Measurements from ENCODE around the gene GLYR1.

The GLYR1 gene

DNA sequence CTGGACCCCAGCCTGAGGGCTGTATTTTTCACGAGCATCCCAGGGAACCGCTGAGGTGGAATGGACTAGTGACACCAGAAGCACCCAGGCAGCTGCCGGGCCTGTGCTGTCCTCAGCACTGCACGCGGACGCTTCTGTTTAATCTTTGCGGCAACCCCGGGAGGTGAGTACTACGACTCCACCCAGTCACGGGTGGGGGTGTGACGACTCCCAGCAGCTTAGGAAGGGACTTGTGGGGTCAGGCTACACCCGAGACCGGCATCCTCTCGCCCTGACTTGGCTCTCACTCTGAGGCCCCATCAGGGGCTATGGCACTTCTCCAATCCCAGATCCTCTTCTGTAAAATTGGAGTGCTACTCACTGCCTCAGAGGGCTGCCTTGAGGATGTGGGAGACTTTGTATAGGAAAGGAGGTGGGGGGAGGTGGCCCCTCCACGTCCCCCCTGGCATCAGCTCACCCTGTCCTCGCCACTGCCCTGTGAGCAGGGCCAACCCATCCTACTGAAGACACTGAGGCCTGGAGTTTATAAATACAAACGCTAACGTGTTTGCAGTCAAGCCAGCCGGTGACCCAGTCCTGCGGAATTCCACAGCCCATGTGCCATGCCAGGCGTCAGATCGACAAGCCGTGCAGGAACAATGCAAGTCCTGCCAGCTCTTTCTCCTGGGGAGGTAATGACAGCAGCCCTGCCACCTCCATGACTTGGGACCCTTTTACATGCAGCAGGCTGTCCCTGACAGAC lies 45.4 kb upstream of the GLYR1 start:
- TF ChIP-seq CTCF (IDR thresholded peaks at IDR 0.05; ENCODE audit: insufficient read depth, low read length, poor library complexity, severe bottlenecking), result no peak
- Histone ChIP-seq H3K4me3 (replicated peaks; ENCODE audit: low read depth, low read length) (no peak overlapping the region), H3K36me3 (ENCODE audit: control insufficient read depth, insufficient read depth, low read length) (peaks cover 2% of the 10 kb centered on the region), H3K27me3 (replicated peaks; ENCODE audit: control insufficient read depth, insufficient read depth, low read length) (no peaks in the 10 kb centered on the region)
- no peak for DNase-seq (ENCODE audit: extremely low read depth, insufficient read length)

- no peak for DNase-seq (ENCODE audit: extremely low read depth, insufficient read length)
- H3K4me3 ChIP-seq (replicated peaks; ENCODE audit: low read depth, low read length), result no peak overlapping the region
- H3K27me3 ChIP-seq (replicated peaks; ENCODE audit: control insufficient read depth, insufficient read depth, low read length), result no peaks in the 10 kb centered on the region
- peaks cover 4% of the 10 kb centered on the region for H3K36me3 ChIP-seq (ENCODE audit: control insufficient read depth, insufficient read depth, low read length)
- no peak for TF ChIP-seq CTCF (IDR thresholded peaks at IDR 0.05; ENCODE audit: insufficient read depth, low read length, poor library complexity, severe bottlenecking)
Measured at GRCh38 chr16:4891886-4892216, 44.8 kb upstream of the GLYR1 start.

DNA sequence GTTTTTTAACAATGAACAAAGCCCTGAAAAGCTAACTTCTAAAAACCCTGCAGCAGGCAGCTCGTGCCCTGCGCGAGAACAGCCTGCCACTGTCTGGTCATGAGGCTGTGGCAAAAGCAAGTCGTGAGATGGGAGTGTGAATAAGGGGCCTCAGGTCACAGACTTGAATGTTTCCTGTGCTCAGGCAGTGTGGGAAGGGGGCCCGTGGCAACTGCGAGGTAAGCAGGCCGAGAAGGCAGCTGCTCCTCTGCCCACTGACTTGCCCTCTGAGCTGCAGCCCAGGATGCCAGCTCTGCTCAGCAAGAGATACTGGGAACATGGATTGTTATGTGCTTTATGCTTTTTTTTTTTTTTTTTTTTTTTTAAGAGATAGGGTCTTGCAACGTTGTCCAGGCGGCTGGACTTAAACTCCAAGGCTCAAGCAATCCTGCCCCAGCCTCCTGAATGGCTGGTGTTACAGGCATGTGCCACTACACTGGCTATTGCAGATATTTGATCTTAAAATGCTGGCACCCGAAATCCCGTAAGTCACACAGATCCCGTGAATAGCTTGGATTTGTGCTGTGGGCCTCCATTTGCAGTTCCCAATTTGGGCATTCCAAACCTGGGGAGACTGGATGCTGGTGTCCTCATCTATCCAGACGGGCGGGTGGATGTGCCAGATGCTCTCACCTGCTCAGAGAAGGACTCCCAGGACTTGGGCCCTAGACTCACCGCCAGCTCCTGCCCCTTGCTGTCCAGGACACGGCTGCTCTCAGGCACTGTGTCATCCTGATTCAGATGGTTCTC lies 44.2 kb upstream of the GLYR1 start:
- TF ChIP-seq CTCF (IDR thresholded peaks at IDR 0.05; ENCODE audit: insufficient read depth, low read length, poor library complexity, severe bottlenecking), result no peak
- Histone ChIP-seq H3K36me3 (ENCODE audit: control insufficient read depth, insufficient read depth, low read length) (peaks cover 4% of the 10 kb centered on the region), H3K4me3 (replicated peaks; ENCODE audit: low read depth, low read length) (no peak overlapping the region), H3K27me3 (replicated peaks; ENCODE audit: control insufficient read depth, insufficient read depth, low read length) (no peaks in the 10 kb centered on the region)
- no peak for DNase-seq (ENCODE audit: extremely low read depth, insufficient read length)

DNA sequence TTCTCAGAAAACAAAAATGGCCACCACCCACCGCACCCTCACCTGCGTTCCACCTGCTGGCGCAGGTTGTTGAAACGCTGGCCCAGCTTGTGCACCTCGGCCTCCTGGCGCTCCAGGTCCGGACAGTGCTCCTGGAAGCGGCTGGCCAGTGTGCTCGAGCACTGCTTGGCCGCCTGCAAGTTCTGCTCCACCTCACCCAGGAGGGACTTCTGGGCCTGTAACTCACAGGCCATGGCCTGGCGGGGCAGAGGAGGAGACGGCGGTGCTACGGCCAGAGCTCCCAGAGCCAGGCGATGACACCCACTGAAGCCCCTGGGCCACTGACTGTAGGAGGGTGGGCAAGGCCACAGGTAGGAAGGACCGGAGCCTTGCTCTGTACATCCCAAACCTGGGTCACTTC lies 43.6 kb upstream of the GLYR1 start:
- H3K27me3 ChIP-seq (replicated peaks; ENCODE audit: control insufficient read depth, insufficient read depth, low read length), result no peaks in the 10 kb centered on the region
- H3K36me3 ChIP-seq (ENCODE audit: control insufficient read depth, insufficient read depth, low read length), result peaks cover 4% of the 10 kb centered on the region
- no peak for TF ChIP-seq CTCF (IDR thresholded peaks at IDR 0.05; ENCODE audit: insufficient read depth, low read length, poor library complexity, severe bottlenecking)
- DNase-seq (ENCODE audit: extremely low read depth, insufficient read length), result no peak
- no peak overlapping the region for H3K4me3 ChIP-seq (replicated peaks; ENCODE audit: low read depth, low read length)

GRCh38 chr16:4890026-4890425 lies 42.9 kb upstream of the GLYR1 start:
- DNase-seq (ENCODE audit: extremely low read depth, insufficient read length), result no peak
- Histone ChIP-seq H3K4me3 (replicated peaks; ENCODE audit: low read depth, low read length) (no peak overlapping the region), H3K36me3 (ENCODE audit: control insufficient read depth, insufficient read depth, low read length) (peaks cover 7% of the 10 kb centered on the region), H3K27me3 (replicated peaks; ENCODE audit: control insufficient read depth, insufficient read depth, low read length) (no peaks in the 10 kb centered on the region)
- TF ChIP-seq CTCF (IDR thresholded peaks at IDR 0.05; ENCODE audit: insufficient read depth, low read length, poor library complexity, severe bottlenecking), result no peak

Measured in GM06990 (cell line).